B cell (primary cell): Measurements from ENCODE around the gene SPATA7. TPM values are rescaled to one million over a fixed set of nuclear protein-coding genes. Genes with fewer than 3 reads are reported as not detected.

ENCODE experiments used
- ATAC-seq: fragments of 200-7000 bp; cut with Tn5 transposase; one replicate; pipeline ENCODE4 v1.10.0; 2021; ENCODE audit warnings: low read depth, mild to moderate bottlenecking, moderate number of reproducible peaks, moderate library complexity
- CTCF ChIA-PET: fragments of 350-600 bp; sonication (Branson Sonifier 250); formaldehyde crosslinking; loops from one replicate; lab custom pipeline; 2021; ENCODE audit warnings: antibody characterized with exemption, inconsistent platforms; lab: Charles Lee
- POLR2A ChIA-PET: fragments of 350-600 bp; sonication (Branson Sonifier 250); formaldehyde crosslinking; loops from one replicate; lab custom pipeline; 2021; ENCODE audit warnings: antibody characterized with exemption; lab: Charles Lee
- DNase-seq: peaks from one replicate; pipeline ENCODE4 v3.0.0; 2013
- H2AFZ ChIP-seq: 2 replicates; pipeline ENCODE4 v1.6.1; 2012; ENCODE audit warnings: mild to moderate bottlenecking, low read depth, low read length; ENCODE audit not compliant: insufficient read depth, poor library complexity, severe bottlenecking
- H3K27ac ChIP-seq, 2 donors: 1 replicate in 1 of 2; 2 replicates in 1 of 2; pipeline ENCODE4 v1.5.1; 2012 to 2013; ENCODE audit warnings: low read length in 2 of 2, mild to moderate bottlenecking in 2 of 2, moderate library complexity in 1 of 2
- H3K27me3 ChIP-seq, 4 experiments: fragments of 200-600 bp in 1 of 4; sonication (generic) in 1 of 4; replicated peaks in 1 of 4; 1 replicate in 2 of 4; 2 replicates in 2 of 4; pipeline versions ENCODE4 v1.6.1 to v1.7.0; 2013 to 2016; ENCODE audit warnings: low read length in 3 of 4, mild to moderate bottlenecking in 2 of 4, mixed read lengths in 1 of 4, moderate library complexity in 1 of 4; ENCODE audit not compliant: insufficient read depth in 4 of 4, control insufficient read depth in 3 of 4; ENCODE audit errors: control extremely low read depth in 1 of 4
- H3K36me3 ChIP-seq, 2 experiments: replicated peaks in 1 of 2; 1 replicate in 1 of 2; 2 replicates in 1 of 2; pipeline versions ENCODE4 v1.6.1 to v1.7.1; 2013; ENCODE audit warnings: low read length in 1 of 2; ENCODE audit not compliant: insufficient read depth in 2 of 2, control insufficient read depth in 1 of 2; ENCODE audit errors: control extremely low read depth in 1 of 2, extremely low read depth in 1 of 2
- H3K4me1 ChIP-seq, 2 donors: fragments of 200-600 bp in 1 of 2; sonication (generic) in 1 of 2; 1 replicate in 1 of 2; 2 replicates in 1 of 2; pipeline versions ENCODE4 v1.5.1 to v1.6.1; 2013 to 2017; ENCODE audit warnings: low read length in 2 of 2; ENCODE audit not compliant: control insufficient read depth in 2 of 2, insufficient read depth in 2 of 2
- H3K4me2 ChIP-seq: replicated peaks from 2 replicates; pipeline ENCODE3; 2012; ENCODE audit warnings: mild to moderate bottlenecking, low read depth, low read length; ENCODE audit not compliant: poor library complexity, severe bottlenecking
- H3K4me3 ChIP-seq, 5 experiments: fragments of 200-600 bp in 1 of 5; sonication (generic) in 1 of 5; 1 replicate in 3 of 5; 2 replicates in 2 of 5; pipeline versions ENCODE4 v1.5.1 to v1.7.0; 2011 to 2016; ENCODE audit warnings: low read length in 4 of 5, mild to moderate bottlenecking in 4 of 5, low read depth in 2 of 5, control low read depth in 1 of 5, moderate library complexity in 1 of 5; ENCODE audit not compliant: insufficient read depth in 1 of 5; ENCODE audit errors: control extremely low read depth in 1 of 5, extremely low read depth in 1 of 5
- H3K79me2 ChIP-seq: fragments of 200-600 bp; sonication (generic); one replicate; pipeline ENCODE4 v1.6.0; 2016; ENCODE audit warnings: low read length; ENCODE audit not compliant: control insufficient read depth, insufficient read depth
- H3K9ac ChIP-seq: fragments of 200-600 bp; sonication (generic); 2 replicates; pipeline ENCODE4 v1.6.1; 2017; ENCODE audit warnings: mild to moderate bottlenecking, low read length, moderate library complexity
- H3K9me3 ChIP-seq, 3 donors: one replicate each; pipeline versions ENCODE4 v1.6.1 to v1.7.1; 2013; ENCODE audit warnings: low read length in 2 of 3; ENCODE audit not compliant: control insufficient read depth in 2 of 3, insufficient read depth in 1 of 3; ENCODE audit errors: control extremely low read depth in 1 of 3
- H4K20me1 ChIP-seq: 2 replicates; pipeline ENCODE4 v1.6.0; 2012; ENCODE audit warnings: mild to moderate bottlenecking, low read length; ENCODE audit not compliant: insufficient read depth, control insufficient read depth, poor library complexity, severe bottlenecking
- H3K27ac Mint-ChIP-seq: one replicate; pipeline ENCODE4 v1.8.0; 2021; ENCODE audit warnings: mixed read lengths
- H3K27me3 Mint-ChIP-seq: one replicate; pipeline ENCODE4 v1.8.0; 2021; ENCODE audit warnings: mixed read lengths
- H3K4me1 Mint-ChIP-seq: one replicate; pipeline ENCODE4 v1.8.0; 2021; ENCODE audit warnings: mixed read lengths
- H3K4me3 Mint-ChIP-seq: one replicate; pipeline ENCODE4 v1.8.0; 2021; ENCODE audit warnings: mixed read lengths
- H3K9me3 Mint-ChIP-seq: one replicate; pipeline ENCODE4 v1.8.0; 2022; ENCODE audit warnings: mixed read lengths; ENCODE audit not compliant: insufficient read depth
- CTCF ChIP-seq: fragments of 200-600 bp; IDR thresholded peaks from one replicate; pipeline ENCODE4 v1.8.0; 2022; ENCODE audit warnings: antibody characterized with exemption, mild to moderate bottlenecking
- EZH2 ChIP-seq: IDR thresholded peaks from 2 replicates; pipeline ENCODE4 v1.6.1; 2012; ENCODE audit warnings: borderline replicate concordance, low read depth, mild to moderate bottlenecking, moderate library complexity, low read length; ENCODE audit not compliant: insufficient read depth, poor library complexity, severe bottlenecking
- WGBS: methylation state at CpG from one replicate; pipeline ENCODE4 v1.1.5; 2013; ENCODE audit warnings: missing lambda C conversion rate; ENCODE audit not compliant: insufficient coverage; 5-methylcytosine and 5-hydroxymethylcytosine counted together
- intact Hi-C: fragments of 100-400 bp; cut with micrococcal nuclease; formaldehyde crosslinking; loops from one replicate; pipeline ENCODE4 v1.10.0; 2022
- polyA plus RNA-seq: library from polyadenylated mRNA; depleted of rRNA; stranded (reverse); fragments of >200 nt; gene quantifications from 2 replicates; pipeline ENCODE4 v1.2.3, GENCODE V29; 2012
- total RNA-seq, 2 donors: library from RNA; stranded (reverse); fragments of 120-200 nt in 1 of 2; gene quantifications; 1 replicate in 1 of 2; 2 replicates in 1 of 2; pipeline versions ENCODE4 v1.2.3 to v1.2.4, GENCODE V29; 2013 to 2022

SPATA7 gene
- total and polyA plus RNA-seq, 2 donors (not counting 1 experiment from before 2014, with no cell fraction given) = 0.86 to 3.2 TPM

DNA sequence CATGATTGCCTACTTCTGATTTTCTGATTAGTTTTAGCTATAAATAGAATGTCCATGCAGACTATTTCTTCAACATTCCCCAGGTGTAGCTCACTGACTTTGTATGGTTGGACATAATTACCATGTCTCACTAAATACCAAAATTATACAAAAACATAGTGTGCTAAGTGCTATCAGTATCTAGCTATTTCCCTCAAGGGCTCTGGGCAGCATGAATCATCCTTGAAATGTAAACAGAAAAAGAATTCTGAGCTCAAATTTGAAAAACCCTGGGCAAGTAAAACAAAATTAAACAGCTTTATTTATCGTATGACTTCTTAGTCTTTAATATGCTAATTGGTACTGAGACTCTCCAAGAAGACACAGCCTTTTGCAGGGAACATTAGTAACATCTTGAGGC lies 82.9 kb downstream of the SPATA7 start:
- 100% methylated on average over 1 of the region's 1 CpG for WGBS
- ATAC-seq = no peak
- no peak overlapping the region for H2AFZ ChIP-seq
- Mint-ChIP-seq H3K9me3 (no peaks in the 10 kb centered on the region), H3K27me3 (no peaks in the 10 kb centered on the region), H3K27ac (no peak overlapping the region), H3K4me3 (no peak overlapping the region), H3K4me1 (no peaks in the 10 kb centered on the region)
- no peaks in the 10 kb centered on the region for H3K36me3 ChIP-seq
- no peak for DNase-seq
- no peaks in the 10 kb centered on the region for H3K27me3 ChIP-seq
- H3K27ac ChIP-seq = no peak overlapping the region
- CTCF ChIA-PET = no interaction called here
- intact Hi-C loops = no loop called here
- H3K9ac ChIP-seq = no peak overlapping the region
- H3K4me1 ChIP-seq = no peaks in the 10 kb centered on the region
- H3K4me3 ChIP-seq = no peak overlapping the region
- POLR2A ChIA-PET = no interaction called here
- no peaks in the 10 kb centered on the region for H4K20me1 ChIP-seq
- TF ChIP-seq EZH2 (no peak), CTCF (no peak)
- no peaks in the 10 kb centered on the region for H3K9me3 ChIP-seq
- H3K79me2 ChIP-seq = no peaks in the 10 kb centered on the region
- no peak overlapping the region for H3K4me2 ChIP-seq

DNA sequence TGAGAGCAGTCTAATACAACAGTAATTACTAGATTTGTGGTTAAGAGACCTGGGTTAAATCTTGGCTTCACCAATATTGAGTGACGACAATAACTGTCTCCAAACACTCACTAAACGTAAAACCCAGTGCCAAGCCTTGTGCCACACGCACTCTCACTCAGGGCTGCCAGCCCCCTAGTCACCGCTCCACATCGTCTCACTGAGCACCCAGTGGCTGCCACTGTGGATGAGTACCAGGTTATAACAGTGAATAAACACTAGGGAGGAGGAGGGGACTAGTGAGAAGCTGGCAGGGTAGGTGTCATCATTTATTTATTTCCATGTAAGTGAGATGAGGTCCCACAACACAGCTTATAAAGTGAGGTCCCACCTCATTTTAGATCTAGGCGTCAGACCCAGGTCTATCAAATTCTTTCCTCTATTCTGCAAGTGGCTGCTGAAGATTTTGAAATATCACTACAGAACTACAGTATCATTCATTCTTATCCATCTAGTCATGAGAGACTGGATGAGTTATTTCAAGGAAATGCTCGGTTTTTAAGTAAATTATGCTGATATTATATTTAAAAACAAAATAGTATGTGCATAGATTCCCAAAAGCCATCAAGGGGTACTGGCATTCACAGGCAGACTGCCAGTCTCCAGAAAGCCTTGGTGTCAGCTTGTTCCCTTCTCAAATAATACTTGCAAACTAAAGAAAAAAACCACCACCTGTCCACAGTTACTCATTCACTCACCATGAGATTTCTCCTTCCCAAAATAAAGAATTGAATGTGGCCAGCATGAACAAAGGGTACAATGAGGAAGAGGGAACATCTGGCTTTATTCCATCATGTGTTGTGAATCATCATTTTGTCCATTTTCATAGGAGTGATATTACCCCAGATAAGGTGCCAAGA lies 85.3 kb downstream of the SPATA7 start:
- intact Hi-C loops = no loop called here
- no peak overlapping the region for H3K27ac ChIP-seq
- H3K4me3 ChIP-seq = no peak overlapping the region
- no peak overlapping the region for H2AFZ ChIP-seq
- POLR2A ChIA-PET = no interaction called here
- TF ChIP-seq CTCF (no peak), EZH2 (no peak)
- Mint-ChIP-seq H3K4me1 (no peaks in the 10 kb centered on the region), H3K4me3 (no peak overlapping the region), H3K9me3 (no peaks in the 10 kb centered on the region), H3K27ac (no peak overlapping the region), H3K27me3 (no peaks in the 10 kb centered on the region)
- no peaks in the 10 kb centered on the region for H3K79me2 ChIP-seq
- no peak overlapping the region for H3K4me2 ChIP-seq
- no peaks in the 10 kb centered on the region for H4K20me1 ChIP-seq
- WGBS = 95% methylated on average over 3 of the region's 7 CpGs
- ATAC-seq (no peak), DNase-seq (no peak)
- H3K9ac ChIP-seq = no peak overlapping the region
- H3K36me3 ChIP-seq = no peaks in the 10 kb centered on the region
- H3K4me1 ChIP-seq = no peaks in the 10 kb centered on the region
- CTCF ChIA-PET = no interaction called here
- H3K9me3 ChIP-seq = no peaks in the 10 kb centered on the region
- no peaks in the 10 kb centered on the region for H3K27me3 ChIP-seq
